ENCODE measurements around the gene APOA5. TPM values are rescaled to one million over a fixed set of nuclear protein-coding genes. Genes with fewer than 3 reads are reported as not detected.

APOA5 gene
- total and polyA plus RNA-seq, 9 of the 15 experiments (the other 6 are each of a cell fraction or from before 2014, with no cell fraction given), result not detected

GRCh38 chr11:116777056-116777455 is 14.6 kb downstream of the APOA5 start (continued):
- TF ChIP-seq GATAD2B (IDR thresholded peaks at IDR 0.05; ENCODE audit: borderline replicate concordance), result no peak
- TF ChIP-seq PTRF (tag; IDR thresholded peaks at IDR 0.05), result no peak
- no peak for TF ChIP-seq PBX2 (CRISPR knock-in tag; IDR thresholded peaks at IDR 0.05; ENCODE audit: low read depth)
- no peak for TF ChIP-seq PBX2 (tag; conservative IDR thresholded peaks at IDR 0.05; ENCODE audit: low read depth)
- no peak for TF ChIP-seq THRB (CRISPR knock-in tag; conservative IDR thresholded peaks at IDR 0.05)
- no peak for TF ChIP-seq FOXP1 (CRISPR knock-in tag; IDR thresholded peaks at IDR 0.05)
- TF ChIP-seq TOE1 (IDR thresholded peaks at IDR 0.05; ENCODE audit: borderline replicate concordance), result no peak
- TF ChIP-seq TOE1 (CRISPR knock-in tag; IDR thresholded peaks at IDR 0.05; ENCODE audit: borderline replicate concordance, low read depth), result no peak
- TF ChIP-seq THAP7 (CRISPR knock-in tag; IDR thresholded peaks at IDR 0.05), result no peak
- 0 out of 2 replicates have a peak, but pooled peaks have one; percentile 13 for TF ChIP-seq FOXM1 (IDR thresholded peaks at IDR 0.05; ENCODE audit: low read depth)
- no peak for TF ChIP-seq FOXM1 (CRISPR knock-in tag; IDR thresholded peaks at IDR 0.05; ENCODE audit: low read depth)
- no peak for TF ChIP-seq HDAC3 (IDR thresholded peaks at IDR 0.05; ENCODE audit: borderline replicate concordance, partially characterized antibody)
- no peak for TF ChIP-seq ZNF395 (CRISPR knock-in tag; IDR thresholded peaks at IDR 0.05)
- TF ChIP-seq ZNF280B (CRISPR knock-in tag; IDR thresholded peaks at IDR 0.05), result no peak
- TF ChIP-seq ETS2 (tag; IDR thresholded peaks at IDR 0.05; ENCODE audit: borderline replicate concordance, poor library complexity, severe bottlenecking), result no peak
- no peak for TF ChIP-seq ZBTB8A (IDR thresholded peaks at IDR 0.05; ENCODE audit: partially characterized antibody)
- no peak for TF ChIP-seq HDAC8 (tag; IDR thresholded peaks at IDR 0.05)
- TF ChIP-seq TAF15 (IDR thresholded peaks at IDR 0.05; ENCODE audit: low read depth, low read length), result no peak
- no peak for TF ChIP-seq BRD9 (IDR thresholded peaks at IDR 0.05; ENCODE audit: low read depth, partially characterized antibody)
- TF ChIP-seq HMG20A (CRISPR knock-in tag; conservative IDR thresholded peaks at IDR 0.05), result no peak
- TF ChIP-seq MTF1 (CRISPR knock-in tag; IDR thresholded peaks at IDR 0.05; ENCODE audit: borderline replicate concordance), result no peak
- no peak for TF ChIP-seq TAF1 (IDR thresholded peaks at IDR 0.05; ENCODE audit: control insufficient read depth, extremely low read depth, insufficient read depth, low read length, severe bottlenecking)

Measured in K562 (cell line).